ENCODE data around the gene TACC2.

DNA sequence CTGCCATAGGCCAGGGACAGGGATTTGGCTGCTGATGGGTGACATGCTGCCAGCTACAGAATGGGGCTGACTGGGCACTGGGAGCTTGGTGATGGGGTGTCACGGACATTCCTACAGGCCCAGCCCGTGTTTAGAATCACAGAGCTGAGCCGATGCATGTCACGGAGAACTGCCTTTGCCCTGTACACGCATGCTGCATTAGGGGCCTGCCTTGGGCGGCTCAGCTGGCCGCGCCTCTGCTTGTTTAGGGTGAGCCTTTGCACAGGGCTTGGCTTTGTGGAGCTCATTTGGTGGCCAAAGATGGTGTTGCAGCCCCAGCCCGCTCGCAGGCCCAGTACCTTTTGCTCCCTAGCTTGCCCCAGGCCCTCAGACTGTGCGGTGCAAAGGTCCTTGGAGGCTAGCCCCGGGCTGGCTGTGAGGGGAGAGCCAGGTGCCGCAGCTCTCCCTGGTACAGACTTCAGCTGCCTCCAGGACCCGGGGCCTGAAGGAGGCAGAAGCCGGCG is 173.8 kb downstream of the TACC2 start:
- TF ChIP-seq CTCF (IDR thresholded peaks at IDR 0.05) (peak in 2 of 4 experiments; percentile 33 to 36), POLR2A (IDR thresholded peaks at IDR 0.05) (no peak), POLR2AphosphoS5 (IDR thresholded peaks at IDR 0.05) (no peak), EP300 (IDR thresholded peaks at IDR 0.05) (no peak)

Data from gastroesophageal sphincter (tissue), 3 donors.